KBM-7 (cell line): Measurements from ENCODE around the gene GPR12.
"Not testable (repeated sequence)": the region's sequence is repeated elsewhere in the genome, so short reads cannot be mapped to it uniquely, and the experiment has no call there.

Experiments
- DNase-seq: peaks from one replicate; pipeline ENCODE4 v3.0.0-alpha.2; 2015
- in situ Hi-C: fragments of 300-500 bp; cut with MboI; formaldehyde crosslinking; loops from 2 replicates; pipeline ENCODE4 v1.14.3; 2020; ENCODE audit warnings: low sequenced_read_pairs, low pct_unique_long_range_greater_than_20kb, mixed read lengths

GPR12 gene

GRCh38 chr13:26752671-26753070 is 7.9 kb downstream of the GPR12 start:
- in situ Hi-C loops = no loop called here
- no peak for DNase-seq

DNA sequence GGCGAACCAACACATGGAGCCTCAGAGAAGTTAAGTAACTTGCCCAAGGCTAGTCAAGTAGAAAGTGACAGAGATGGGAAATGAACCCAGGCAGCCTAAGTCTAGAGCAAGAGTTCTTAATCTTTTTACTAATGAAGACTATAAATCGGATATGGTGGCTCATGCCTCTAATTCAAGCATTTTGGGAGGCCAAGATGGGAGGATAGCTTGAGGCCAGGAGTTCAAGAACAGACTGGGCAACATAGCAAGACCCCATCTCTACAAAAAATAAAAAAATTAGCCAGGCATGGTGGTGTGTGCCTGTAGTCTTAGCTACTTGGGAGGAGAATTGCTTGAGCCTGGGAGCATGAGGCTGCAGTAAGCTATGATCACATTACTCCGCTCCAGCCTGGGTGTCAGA is 10.7 kb downstream of the GPR12 start:
- in situ Hi-C loops = no loop called here

GRCh38 chr13:26749285-26749684 is 11.3 kb downstream of the GPR12 start:
- in situ Hi-C loops = no loop called here
- no peak for DNase-seq

More for the DNA sequence above, 10.7 kb downstream of the GPR12 start:
- DNase-seq = no peak

- DNase-seq = no peak
- in situ Hi-C loops = no loop called here
Observed at GRCh38 chr13:26747706-26748105, 12.9 kb downstream of the GPR12 start.

DNA sequence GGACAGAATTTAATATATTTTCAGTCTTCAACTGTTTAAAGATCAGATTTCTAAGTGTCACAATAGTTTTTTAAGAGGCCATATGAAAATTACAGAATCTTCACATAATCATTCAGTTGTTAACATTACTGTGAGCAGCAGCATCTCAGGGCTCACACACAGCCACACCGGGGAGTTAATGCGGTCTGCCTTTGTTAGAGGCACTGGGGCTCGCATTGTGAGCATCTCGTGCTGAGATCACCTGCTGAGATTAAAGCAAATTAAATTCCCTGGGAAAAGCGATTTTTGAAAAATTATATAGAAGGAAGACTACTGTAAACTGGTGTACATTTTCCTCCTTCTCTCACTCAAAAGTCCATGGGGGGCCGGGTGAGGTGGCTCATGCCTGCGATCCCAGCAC is 16.6 kb downstream of the GPR12 start:
- DNase-seq = no peak
- in situ Hi-C loops = no loop called here

DNA sequence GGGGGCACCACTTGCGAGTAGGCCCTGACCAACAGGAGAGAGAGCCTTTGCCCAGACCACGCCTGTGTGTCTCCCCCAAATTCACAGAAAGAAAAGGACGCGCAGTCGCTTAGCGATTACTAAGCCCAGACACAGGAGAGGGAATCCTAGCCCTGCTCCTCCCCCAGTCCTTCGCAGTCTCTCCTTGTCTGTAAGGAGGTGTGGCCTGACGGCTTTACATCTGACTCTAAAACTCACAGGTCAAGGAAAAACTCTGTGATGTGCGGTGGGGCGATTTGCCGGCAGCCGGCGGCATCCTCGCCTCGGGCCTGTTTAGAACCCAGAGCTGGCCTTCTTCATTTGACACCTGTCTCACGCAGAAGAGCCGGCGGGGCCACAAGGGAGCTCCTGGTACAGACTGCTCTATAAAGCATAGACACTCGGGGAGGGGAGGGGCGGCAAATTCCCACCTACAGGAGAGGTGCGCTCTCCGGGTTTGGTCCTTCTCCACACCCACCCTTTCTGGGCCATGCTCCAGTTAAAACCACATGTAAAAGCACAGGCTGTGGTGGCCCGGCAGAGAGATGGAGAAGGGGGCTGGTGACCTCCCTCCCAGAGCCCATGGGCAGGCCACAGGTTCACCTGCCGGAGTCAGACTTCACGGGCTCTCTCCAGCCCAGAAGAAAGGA is 17.8 kb downstream of the GPR12 start:
- in situ Hi-C loops = no loop called here
- DNase-seq = no peak

GRCh38 chr13:26735677-26736076 is 24.9 kb downstream of the GPR12 start:
- no peak for DNase-seq
- in situ Hi-C loops = no loop called here

DNA sequence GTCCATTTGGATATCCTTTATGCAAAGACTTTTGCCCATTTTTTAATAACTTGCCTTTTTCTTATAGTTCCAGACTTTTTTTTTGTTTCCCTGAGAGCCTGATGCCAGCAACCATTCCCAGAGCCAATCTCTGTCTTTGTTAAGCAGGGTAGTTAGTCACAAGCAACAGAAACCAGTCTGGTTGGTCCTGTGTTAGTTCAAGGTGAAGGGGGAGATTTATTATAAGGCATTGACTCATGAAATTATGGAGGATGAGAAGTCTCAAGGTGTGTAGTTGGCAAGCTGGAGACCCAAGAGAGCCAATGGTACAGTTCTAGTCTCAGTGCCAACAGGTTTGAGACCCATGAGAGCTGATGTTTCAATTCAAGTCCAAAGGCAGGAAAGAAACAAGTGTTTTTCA is 33.0 kb downstream of the GPR12 start:
- no peak for DNase-seq

GRCh38 chr13:26727122-26727521 is 33.5 kb downstream of the GPR12 start:
- in situ Hi-C loops = no loop called here
- no peak for DNase-seq

More for the DNA sequence above, 33.0 kb downstream of the GPR12 start:
- in situ Hi-C loops = no loop called here

- no peak for DNase-seq
- in situ Hi-C loops = no loop called here
Observed at GRCh38 chr13:26726684-26727083, 33.9 kb downstream of the GPR12 start.

DNA sequence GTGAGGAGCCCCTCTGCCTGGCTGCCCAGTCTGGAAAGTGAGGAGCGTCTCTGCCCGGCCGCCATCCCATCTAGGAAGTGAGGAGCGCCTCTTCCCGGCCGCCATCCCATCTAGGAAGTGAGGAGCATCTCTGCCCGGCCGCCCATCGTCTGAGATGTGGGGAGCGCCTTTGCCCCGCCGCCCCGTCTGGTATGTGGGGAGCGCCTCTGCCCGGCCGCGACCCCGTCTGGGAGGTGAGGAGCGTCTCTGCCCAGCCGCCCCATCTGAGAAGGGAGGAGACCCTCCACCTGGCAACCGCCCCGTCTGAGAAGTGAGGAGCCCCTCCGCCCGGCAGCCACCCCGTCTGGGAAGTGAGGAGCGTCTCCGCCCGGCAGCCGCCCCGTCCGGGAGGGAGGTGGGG is 37.0 kb downstream of the GPR12 start:
- in situ Hi-C loops = loop anchor here (25.0 kb wide), 1 partner anchor 139 kb away; no protein-coding TSS in a partner anchor
- not testable (repeated sequence) for DNase-seq

DNA sequence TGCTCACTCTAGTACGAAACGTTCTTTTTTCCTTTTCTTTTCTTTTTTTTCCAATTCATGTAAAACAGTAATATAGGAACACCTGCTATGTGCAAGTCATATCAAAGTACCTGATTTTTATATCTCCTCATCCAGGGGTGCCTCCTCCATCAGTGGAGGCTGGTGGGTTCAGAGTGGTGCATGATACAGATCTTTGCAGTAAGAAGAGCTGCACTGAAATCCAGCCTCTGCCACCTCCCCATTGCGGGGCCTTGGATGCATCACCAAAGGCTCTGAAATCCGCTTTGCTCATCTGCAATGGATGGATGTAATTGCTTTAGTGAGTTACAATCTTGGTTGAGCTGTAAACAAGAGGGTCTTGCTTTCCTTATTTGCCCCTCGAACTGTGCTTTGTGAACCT is 38.3 kb downstream of the GPR12 start:
- DNase-seq = no peak
- in situ Hi-C loops = loop anchor here (25.0 kb wide), 1 partner anchor 140 kb away; no protein-coding TSS in a partner anchor

- in situ Hi-C loops = loop anchor here (25.0 kb wide), 1 partner anchor 141 kb away; no protein-coding TSS in a partner anchor
- peak; percentile 97 for DNase-seq
Observed at GRCh38 chr13:26721251-26722121, 39.1 kb downstream of the GPR12 start.

- peak; percentile 93 for DNase-seq
- in situ Hi-C loops = loop anchor here (25.0 kb wide), 1 partner anchor 143 kb away; no protein-coding TSS in a partner anchor
Observed at GRCh38 chr13:26719356-26719945, 41.1 kb downstream of the GPR12 start.

DNA sequence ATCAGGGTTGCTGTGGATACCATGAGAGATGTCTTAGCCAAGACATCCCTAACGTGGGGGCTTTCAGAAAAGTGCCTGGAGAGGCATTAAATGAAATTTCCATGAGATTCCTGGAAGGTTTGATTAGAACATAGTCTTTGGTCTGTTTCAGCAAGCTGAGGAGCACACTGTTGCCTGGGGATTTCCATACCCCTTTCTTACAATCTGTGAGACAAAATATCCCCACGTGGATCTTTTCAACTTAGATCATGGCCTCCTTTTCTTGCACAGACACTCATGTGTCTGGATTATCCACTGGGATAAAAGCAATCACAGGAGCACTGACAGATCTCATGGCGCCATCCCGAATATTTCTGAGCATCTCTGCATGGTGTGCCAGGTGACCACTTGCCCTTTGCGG is 41.7 kb downstream of the GPR12 start:
- no peak for DNase-seq
- in situ Hi-C loops = loop anchor here (25.0 kb wide), 1 partner anchor 143 kb away; no protein-coding TSS in a partner anchor

GRCh38 chr13:26718146-26718545 is 42.4 kb downstream of the GPR12 start:
- DNase-seq = no peak
- in situ Hi-C loops = loop anchor here (25.0 kb wide), 1 partner anchor 144 kb away; no protein-coding TSS in a partner anchor

DNA sequence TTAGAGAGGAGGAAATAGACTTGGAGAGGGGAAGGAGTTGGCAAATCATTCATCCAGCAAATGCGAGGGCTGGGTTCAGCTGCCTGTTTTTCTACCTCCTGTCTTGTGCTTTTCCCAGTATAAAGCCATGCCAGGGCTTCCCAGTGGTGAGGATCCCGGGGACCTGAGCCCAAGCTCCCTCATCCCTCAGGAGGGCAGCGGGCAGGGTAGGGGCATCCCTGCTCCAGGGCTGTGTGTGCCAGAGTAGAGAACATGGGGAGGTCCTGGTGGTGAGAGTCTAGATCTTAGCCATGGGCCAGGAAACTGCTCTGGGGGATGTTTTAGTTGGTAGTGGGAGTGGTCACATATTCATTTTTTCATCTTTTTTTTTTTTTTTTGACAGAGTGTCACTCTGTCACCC is 43.6 kb downstream of the GPR12 start:
- DNase-seq = no peak
- in situ Hi-C loops = loop anchor here (25.0 kb wide), 1 partner anchor 145 kb away; no protein-coding TSS in a partner anchor

- in situ Hi-C loops = loop anchor here (25.0 kb wide), 1 partner anchor 149 kb away; no protein-coding TSS in a partner anchor
- DNase-seq = no peak
Observed at GRCh38 chr13:26713341-26713740, 47.2 kb downstream of the GPR12 start.

GRCh38 chr13:26711211-26711610 is 49.4 kb downstream of the GPR12 start:
- in situ Hi-C loops = loop anchor here (25.0 kb wide), 1 partner anchor 151 kb away; no protein-coding TSS in a partner anchor
- DNase-seq = no peak
